ENCODE data around the gene CDKAL1.

Gene CDKAL1

GRCh38 chr6:20797597-20797996, 263.3 kb downstream of the CDKAL1 start:
- DNase-seq (ENCODE audit: low read depth, low spot score), result no peak
- Histone ChIP-seq H3K4me1 (ENCODE audit: insufficient read depth, insufficient read length) (no peaks in the 10 kb centered on the region), H3K9me3 (ENCODE audit: insufficient read depth, low read length) (no peaks in the 10 kb centered on the region), H3K9ac (ENCODE audit: insufficient read length, low read depth) (no peak overlapping the region), H3K27me3 (ENCODE audit: insufficient read depth, insufficient read length) (no peaks in the 10 kb centered on the region), H3K36me3 (ENCODE audit: insufficient read depth, insufficient read length, low read length) (no peaks in the 10 kb centered on the region), H3K4me3 (ENCODE audit: insufficient read length, low read depth) (no peak overlapping the region)
- TF ChIP-seq YY1 (IDR thresholded peaks at IDR 0.05; ENCODE audit: insufficient read depth, insufficient read length) (no peak), ZNF274 (IDR thresholded peaks at IDR 0.05; ENCODE audit: low read depth, low read length) (no peak), SUZ12 (IDR thresholded peaks at IDR 0.05; ENCODE audit: extremely low read depth, insufficient read depth, insufficient read length) (no peak)

- Histone ChIP-seq H3K36me3 (ENCODE audit: insufficient read depth, insufficient read length, low read length) (no peaks in the 10 kb centered on the region), H3K9me3 (ENCODE audit: insufficient read depth, low read length) (no peaks in the 10 kb centered on the region), H3K27me3 (ENCODE audit: insufficient read depth, insufficient read length) (no peaks in the 10 kb centered on the region), H3K9ac (ENCODE audit: insufficient read length, low read depth) (no peak overlapping the region), H3K4me3 (ENCODE audit: insufficient read length, low read depth) (no peak overlapping the region), H3K4me1 (ENCODE audit: insufficient read depth, insufficient read length) (no peaks in the 10 kb centered on the region)
- TF ChIP-seq ZNF274 (IDR thresholded peaks at IDR 0.05; ENCODE audit: low read depth, low read length) (no peak), YY1 (IDR thresholded peaks at IDR 0.05; ENCODE audit: insufficient read depth, insufficient read length) (no peak), SUZ12 (IDR thresholded peaks at IDR 0.05; ENCODE audit: extremely low read depth, insufficient read depth, insufficient read length) (no peak)
- no peak for DNase-seq (ENCODE audit: low read depth, low spot score)
Observed at GRCh38 chr6:20800229-20800628, 266.0 kb downstream of the CDKAL1 start.

GRCh38 chr6:20800653-20801052, 266.4 kb downstream of the CDKAL1 start:
- Histone ChIP-seq H3K9ac (ENCODE audit: insufficient read length, low read depth) (no peak overlapping the region), H3K4me1 (ENCODE audit: insufficient read depth, insufficient read length) (no peaks in the 10 kb centered on the region), H3K4me3 (ENCODE audit: insufficient read length, low read depth) (no peak overlapping the region), H3K9me3 (ENCODE audit: insufficient read depth, low read length) (no peaks in the 10 kb centered on the region), H3K27me3 (ENCODE audit: insufficient read depth, insufficient read length) (no peaks in the 10 kb centered on the region), H3K36me3 (ENCODE audit: insufficient read depth, insufficient read length, low read length) (no peaks in the 10 kb centered on the region)
- DNase-seq (ENCODE audit: low read depth, low spot score), result no peak
- no peak for TF ChIP-seq ZNF274 (IDR thresholded peaks at IDR 0.05; ENCODE audit: low read depth, low read length)
- TF ChIP-seq YY1 (IDR thresholded peaks at IDR 0.05; ENCODE audit: insufficient read depth, insufficient read length), result no peak
- no peak for TF ChIP-seq SUZ12 (IDR thresholded peaks at IDR 0.05; ENCODE audit: extremely low read depth, insufficient read depth, insufficient read length)

GRCh38 chr6:20801595-20801994, 267.3 kb downstream of the CDKAL1 start:
- DNase-seq (ENCODE audit: low read depth, low spot score), result no peak
- TF ChIP-seq SUZ12 (IDR thresholded peaks at IDR 0.05; ENCODE audit: extremely low read depth, insufficient read depth, insufficient read length), result no peak
- TF ChIP-seq ZNF274 (IDR thresholded peaks at IDR 0.05; ENCODE audit: low read depth, low read length), result no peak
- no peak for TF ChIP-seq YY1 (IDR thresholded peaks at IDR 0.05; ENCODE audit: insufficient read depth, insufficient read length)
- H3K36me3 ChIP-seq (ENCODE audit: insufficient read depth, insufficient read length, low read length), result no peaks in the 10 kb centered on the region
- no peak overlapping the region for H3K9ac ChIP-seq (ENCODE audit: insufficient read length, low read depth)
- H3K4me3 ChIP-seq (ENCODE audit: insufficient read length, low read depth), result no peak overlapping the region
- no peaks in the 10 kb centered on the region for H3K27me3 ChIP-seq (ENCODE audit: insufficient read depth, insufficient read length)
- peaks cover 8% of the 10 kb centered on the region for H3K9me3 ChIP-seq (ENCODE audit: insufficient read depth, low read length)
- H3K4me1 ChIP-seq (ENCODE audit: insufficient read depth, insufficient read length), result no peaks in the 10 kb centered on the region

- no peaks in the 10 kb centered on the region for H3K4me1 ChIP-seq (ENCODE audit: insufficient read depth, insufficient read length)
- DNase-seq (ENCODE audit: low read depth, low spot score), result no peak
- no peaks in the 10 kb centered on the region for H3K27me3 ChIP-seq (ENCODE audit: insufficient read depth, insufficient read length)
- no peak overlapping the region for H3K9ac ChIP-seq (ENCODE audit: insufficient read length, low read depth)
- H3K4me3 ChIP-seq (ENCODE audit: insufficient read length, low read depth), result no peak overlapping the region
- TF ChIP-seq YY1 (IDR thresholded peaks at IDR 0.05; ENCODE audit: insufficient read depth, insufficient read length), result no peak
- no peak for TF ChIP-seq ZNF274 (IDR thresholded peaks at IDR 0.05; ENCODE audit: low read depth, low read length)
- no peak for TF ChIP-seq SUZ12 (IDR thresholded peaks at IDR 0.05; ENCODE audit: extremely low read depth, insufficient read depth, insufficient read length)
- H3K36me3 ChIP-seq (ENCODE audit: insufficient read depth, insufficient read length, low read length), result no peaks in the 10 kb centered on the region
- H3K9me3 ChIP-seq (ENCODE audit: insufficient read depth, low read length), result peaks cover 15% of the 10 kb centered on the region
Observed at GRCh38 chr6:20802596-20802995, 268.3 kb downstream of the CDKAL1 start.

- H3K9ac ChIP-seq (ENCODE audit: insufficient read length, low read depth), result no peak overlapping the region
- H3K4me1 ChIP-seq (ENCODE audit: insufficient read depth, insufficient read length), result no peaks in the 10 kb centered on the region
- TF ChIP-seq YY1 (IDR thresholded peaks at IDR 0.05; ENCODE audit: insufficient read depth, insufficient read length), result no peak
- TF ChIP-seq ZNF274 (IDR thresholded peaks at IDR 0.05; ENCODE audit: low read depth, low read length), result no peak
- no peak for TF ChIP-seq SUZ12 (IDR thresholded peaks at IDR 0.05; ENCODE audit: extremely low read depth, insufficient read depth, insufficient read length)
- peaks cover 15% of the 10 kb centered on the region for H3K9me3 ChIP-seq (ENCODE audit: insufficient read depth, low read length)
- DNase-seq (ENCODE audit: low read depth, low spot score), result no peak
- H3K36me3 ChIP-seq (ENCODE audit: insufficient read depth, insufficient read length, low read length), result no peaks in the 10 kb centered on the region
- H3K27me3 ChIP-seq (ENCODE audit: insufficient read depth, insufficient read length), result no peaks in the 10 kb centered on the region
- no peak overlapping the region for H3K4me3 ChIP-seq (ENCODE audit: insufficient read length, low read depth)
Observed at GRCh38 chr6:20805021-20805420, 270.8 kb downstream of the CDKAL1 start.

- H3K36me3 ChIP-seq (ENCODE audit: insufficient read depth, insufficient read length, low read length), result no peaks in the 10 kb centered on the region
Observed at GRCh38 chr6:20806669-20807068, 272.4 kb downstream of the CDKAL1 start.

More at GRCh38 chr6:20806669-20807068, 272.4 kb downstream of the CDKAL1 start:
- Histone ChIP-seq H3K4me3 (ENCODE audit: insufficient read length, low read depth) (no peak overlapping the region), H3K27me3 (ENCODE audit: insufficient read depth, insufficient read length) (no peaks in the 10 kb centered on the region), H3K9me3 (ENCODE audit: insufficient read depth, low read length) (peaks cover 15% of the 10 kb centered on the region), H3K9ac (ENCODE audit: insufficient read length, low read depth) (no peak overlapping the region), H3K4me1 (ENCODE audit: insufficient read depth, insufficient read length) (no peaks in the 10 kb centered on the region)
- TF ChIP-seq ZNF274 (IDR thresholded peaks at IDR 0.05; ENCODE audit: low read depth, low read length) (no peak), YY1 (IDR thresholded peaks at IDR 0.05; ENCODE audit: insufficient read depth, insufficient read length) (no peak), SUZ12 (IDR thresholded peaks at IDR 0.05; ENCODE audit: extremely low read depth, insufficient read depth, insufficient read length) (no peak)
- DNase-seq (ENCODE audit: low read depth, low spot score), result no peak
